HepG2 (cell line): ENCODE measurements around the gene GIMAP4. TPM values are rescaled to one million over a fixed set of nuclear protein-coding genes. Genes with fewer than 3 reads are reported as not detected.

Experiments used
- ATAC-seq: fragments of 200-7000 bp; cut with Tn5 transposase; 3 replicates; pipeline ENCODE4 v1.9.1; 2020; ENCODE audit warnings: mild to moderate bottlenecking, moderate library complexity
- BruUV-seq: library from RNA; stranded (reverse); fragments of 400-500 nt; replicated peaks from 2 replicates; lab custom pipeline; 2021; lab: Mats Ljungman, UMichigan
- CTCF ChIA-PET: fragments of 300-600 bp; formaldehyde crosslinking; extraction: SDS; loops from one replicate; lab custom pipeline; 2021; ENCODE audit warnings: low total read pairs, inconsistent platforms, low intra/inter-chr PET ratio; lab: Yijun Ruan, JAX
- POLR2A ChIA-PET: fragments of 350-600 bp; sonication (Branson Sonifier 250); formaldehyde crosslinking; loops from one replicate; lab custom pipeline; 2020; ENCODE audit warnings: antibody characterized with exemption, inconsistent platforms; lab: Yijun Ruan, JAX
- DNase-seq: peaks from one replicate; pipeline ENCODE4 v3.0.0-alpha.2; 2015; ENCODE audit warnings: low spot score
- FAIRE-seq: peaks from 3 replicates; lab custom pipeline; 2011; peaks lifted over from hg19 to GRCh38; lab: Jason Lieb, UNC
- H2AFZ ChIP-seq: one replicate; pipeline ENCODE4 v1.6.1; 2011; ENCODE audit warnings: low read length, inconsistent platforms
- H3K27ac ChIP-seq: fragments of 300-600 bp; 3 replicates; pipeline ENCODE4 v1.8.0; 2011; ENCODE audit warnings: mixed run types, mild to moderate bottlenecking, mixed read lengths, low read length, inconsistent platforms; ENCODE audit not compliant: insufficient read depth; ENCODE audit errors: extremely low read length
- H3K27me3 ChIP-seq, 2 experiments: fragments of 200-600 bp in 1 of 2; 2 replicates in 1 of 2; 3 replicates in 1 of 2; pipeline versions ENCODE4 v1.6.0 to v1.8.0; 2011; ENCODE audit warnings: low read length in 2 of 2, mild to moderate bottlenecking in 2 of 2, moderate library complexity in 2 of 2, inconsistent platforms in 1 of 2; ENCODE audit not compliant: insufficient read depth in 2 of 2, control insufficient read depth in 1 of 2
- H3K36me3 ChIP-seq, 2 experiments: fragments of 200-600 bp in 1 of 2; replicated peaks in 1 of 2; 2 replicates in 1 of 2; 3 replicates in 1 of 2; pipeline versions ENCODE4 v1.5.1 to v1.8.0; 2011; ENCODE audit warnings: low read length in 2 of 2, inconsistent platforms in 1 of 2; ENCODE audit not compliant: insufficient read depth in 2 of 2, control insufficient read depth in 1 of 2
- H3K4me1 ChIP-seq: 2 replicates; pipeline ENCODE4 v1.5.1; 2012; ENCODE audit warnings: low read length, inconsistent platforms; ENCODE audit not compliant: insufficient read depth
- H3K4me2 ChIP-seq: 2 replicates; pipeline ENCODE4 v1.6.0; 2011; ENCODE audit warnings: low read depth, low read length, inconsistent platforms
- H3K4me3 ChIP-seq, 3 experiments: fragments of 200-600 bp in 1 of 3; sonication (generic), shearing (Covaris generic) in 1 of 3; replicated peaks in 1 of 3; 2 replicates each; pipeline ENCODE4 v1.5.1; 2011 to 2016; ENCODE audit warnings: low read length in 3 of 3, inconsistent platforms in 2 of 3, low read depth in 2 of 3, mild to moderate bottlenecking in 2 of 3, control low read depth in 1 of 3, mixed read lengths in 1 of 3; ENCODE audit not compliant: insufficient read depth in 1 of 3
- H3K79me2 ChIP-seq: one replicate; pipeline ENCODE4 v1.6.1; 2011; ENCODE audit warnings: low read length, inconsistent platforms; ENCODE audit not compliant: insufficient read depth
- H3K9ac ChIP-seq: 2 replicates; pipeline ENCODE4 v1.6.0; 2011; ENCODE audit warnings: mild to moderate bottlenecking, low read depth, low read length, inconsistent platforms; ENCODE audit not compliant: insufficient read depth
- H3K9me3 ChIP-seq: 2 replicates; pipeline ENCODE4 v1.5.1; 2012; ENCODE audit warnings: mild to moderate bottlenecking, low read length
- H4K20me1 ChIP-seq: 2 replicates; pipeline ENCODE4 v1.6.0; 2011; ENCODE audit warnings: inconsistent platforms, mild to moderate bottlenecking, low read length, moderate library complexity; ENCODE audit not compliant: insufficient read depth
- AGO2 ChIP-seq: fragments of 200-400 bp; formaldehyde crosslinking; optimal IDR thresholded peaks from 2 replicates; pipeline ENCODE3; 2017; ENCODE audit warnings: mild to moderate bottlenecking, low read depth, low read length, moderate library complexity
- ATF7 ChIP-seq, 2 experiments: fragments of 450-650 bp in 1 of 2; sonication (generic) in 1 of 2; formaldehyde crosslinking in 1 of 2; IDR thresholded peaks; 2 replicates each; pipeline versions ENCODE4 v1.4.0 to v1.6.1; 2016 to 2020; ENCODE audit warnings: antibody characterized with exemption in 1 of 2, mild to moderate bottlenecking in 1 of 2, missing genetic modification reagents in 1 of 2
- DZIP1 ChIP-seq: sonication (generic); formaldehyde crosslinking; IDR thresholded peaks from 2 replicates; pipeline ENCODE4 v1.5.0; 2020; ENCODE audit warnings: mild to moderate bottlenecking, missing genetic modification reagents
- FOXP4 ChIP-seq: sonication (generic); formaldehyde crosslinking; IDR thresholded peaks from 2 replicates; pipeline ENCODE4 v1.4.0; 2020; ENCODE audit warnings: missing genetic modification reagents
- HDAC1 ChIP-seq: sonication (generic); formaldehyde crosslinking; IDR thresholded peaks from 2 replicates; pipeline ENCODE4 v1.5.1; 2020; ENCODE audit warnings: mild to moderate bottlenecking, missing genetic modification reagents
- JUND ChIP-seq: sonication (generic); formaldehyde crosslinking; IDR thresholded peaks from 2 replicates; pipeline ENCODE4 v1.8.0; 2022; ENCODE audit warnings: mild to moderate bottlenecking, missing genetic modification reagents
- POLR2AphosphoS5 ChIP-seq: IDR thresholded peaks from 2 replicates; pipeline ENCODE4 v1.6.1; 2012; ENCODE audit warnings: low read depth, low read length
- SP1 ChIP-seq, 2 experiments: fragments of 450-650 bp in 1 of 2; sonication (generic) in 1 of 2; formaldehyde crosslinking in 1 of 2; IDR thresholded peaks; 2 replicates each; pipeline versions ENCODE4 v1.4.0 to v1.6.1; 2016 to 2020; ENCODE audit warnings: missing genetic modification reagents in 1 of 2
- ZNF407 ChIP-seq: sonication (generic); formaldehyde crosslinking; IDR thresholded peaks from one replicate; pipeline ENCODE4 v1.5.1; 2020; ENCODE audit warnings: mild to moderate bottlenecking, missing genetic modification reagents; ENCODE audit errors: not compliant biosample characterization
- ZNF607 ChIP-seq: sonication (generic); formaldehyde crosslinking; IDR thresholded peaks from 2 replicates; pipeline ENCODE4 v1.5.1; 2020; ENCODE audit warnings: missing genetic modification reagents, mild to moderate bottlenecking, borderline replicate concordance
- WGBS: methylation state at CpG from one replicate; pipeline ENCODE4 v1.1.6; 2017; ENCODE audit warnings: low lambda C conversion rate; 5-methylcytosine and 5-hydroxymethylcytosine counted together
- in situ Hi-C: cut with HindIII; loops from 2 replicates; pipeline ENCODE4 v1.10.0; 2017; ENCODE audit warnings: low pct_unique_long_range_greater_than_20kb; ENCODE audit not compliant: extremely low pct_ligation_motif_present
- intact Hi-C: fragments of 100-400 bp; cut with micrococcal nuclease; formaldehyde crosslinking; loops from one replicate; pipeline ENCODE4 v1.10.0; 2022; ENCODE audit not compliant: unreplicated experiment
- polyA plus RNA-seq, 8 experiments: library from polyadenylated mRNA; depleted of rRNA in 3 of 8; stranded (reverse) in 7 of 8; unstranded in 1 of 8; fragments of >200 nt; fragmentation: Illumina TruSeq in 4 of 8; extraction: Trizol in 4 of 8; gene quantifications; 2 replicates each; pipeline versions ENCODE4 v1.2.1 to v1.2.3, GENCODE V29; 2011 to 2016; ENCODE audit warnings: low read depth in 4 of 8, missing spikeins in 1 of 8, mixed read lengths in 1 of 8; ENCODE audit not compliant: insufficient read depth in 1 of 8
- total RNA-seq, 5 experiments: library from RNA; depleted of rRNA; stranded (reverse); fragments of >200 nt; fragmentation: Illumina TruSeq; extraction: Trizol; gene quantifications; 2 replicates each; pipeline ENCODE4 v1.2.3, GENCODE V29; 2016; ENCODE audit warnings: low read depth in 1 of 5

GIMAP4 gene
- total and polyA plus RNA-seq, 2 of the 13 experiments (the other 11 are each of a cell fraction or from before 2014, with no cell fraction given), result not detected

GRCh38 chr7:150587551-150587950 lies 20.4 kb downstream of the GIMAP4 start:
- POLR2A ChIA-PET, result no interaction called here
- no peak for TF ChIP-seq ZNF607 (CRISPR knock-in tag)
- no peak for TF ChIP-seq FOXP4 (CRISPR knock-in tag)
- TF ChIP-seq JUND (CRISPR knock-in tag), result no peak
- no peak for TF ChIP-seq HDAC1 (CRISPR knock-in tag)
- TF ChIP-seq ZNF407 (CRISPR knock-in tag), result no peak
- no peak for TF ChIP-seq SP1 (IDR thresholded peaks at IDR 0.05)
- no peak for TF ChIP-seq SP1 (CRISPR knock-in tag; IDR thresholded peaks at IDR 0.05)
- no peak for TF ChIP-seq ATF7 (IDR thresholded peaks at IDR 0.05)
- TF ChIP-seq ATF7 (CRISPR knock-in tag; IDR thresholded peaks at IDR 0.05), result no peak
- TF ChIP-seq AGO2, result no peak
- TF ChIP-seq DZIP1 (CRISPR knock-in tag), result no peak
- TF ChIP-seq POLR2AphosphoS5, result no peak

More at GRCh38 chr7:150587551-150587950, 20.4 kb downstream of the GIMAP4 start:
- Histone ChIP-seq H3K9me3 (no peaks in the 10 kb centered on the region; the same call in 1 of the 2 replicates), H3K27ac (no peak overlapping the region), H3K27me3 (no peaks in the 10 kb centered on the region), H3K9ac (no peak overlapping the region), H2AFZ (no peak overlapping the region), H3K79me2 (no peaks in the 10 kb centered on the region), H3K4me2 (no peak overlapping the region), H4K20me1 (no peaks in the 10 kb centered on the region), H3K4me1 (no peaks in the 10 kb centered on the region), H3K4me3 (no peak overlapping the region), H3K36me3 (no peaks in the 10 kb centered on the region)
- BruUV-seq, result no TSS peak
- intact Hi-C loops, result no loop called here
- in situ Hi-C loops, result no loop called here
- ATAC-seq (no peak), DNase-seq (no peak), FAIRE-seq (no peak)
- CTCF ChIA-PET, result no interaction called here
- WGBS, result 50% methylated on average over 1 of the region's 1 CpG
